HG03558 (cell line): ENCODE measurements around the gene APPL2.

Experiments
- ATAC-seq: cut with Tn5 transposase; IDR thresholded peaks from one replicate; pipeline ENCODE4 v1.9.1; 2021; ENCODE audit warnings: moderate number of reproducible peaks; ENCODE audit not compliant: unreplicated experiment; ENCODE audit errors: extremely low read depth

The APPL2 gene, protein sequence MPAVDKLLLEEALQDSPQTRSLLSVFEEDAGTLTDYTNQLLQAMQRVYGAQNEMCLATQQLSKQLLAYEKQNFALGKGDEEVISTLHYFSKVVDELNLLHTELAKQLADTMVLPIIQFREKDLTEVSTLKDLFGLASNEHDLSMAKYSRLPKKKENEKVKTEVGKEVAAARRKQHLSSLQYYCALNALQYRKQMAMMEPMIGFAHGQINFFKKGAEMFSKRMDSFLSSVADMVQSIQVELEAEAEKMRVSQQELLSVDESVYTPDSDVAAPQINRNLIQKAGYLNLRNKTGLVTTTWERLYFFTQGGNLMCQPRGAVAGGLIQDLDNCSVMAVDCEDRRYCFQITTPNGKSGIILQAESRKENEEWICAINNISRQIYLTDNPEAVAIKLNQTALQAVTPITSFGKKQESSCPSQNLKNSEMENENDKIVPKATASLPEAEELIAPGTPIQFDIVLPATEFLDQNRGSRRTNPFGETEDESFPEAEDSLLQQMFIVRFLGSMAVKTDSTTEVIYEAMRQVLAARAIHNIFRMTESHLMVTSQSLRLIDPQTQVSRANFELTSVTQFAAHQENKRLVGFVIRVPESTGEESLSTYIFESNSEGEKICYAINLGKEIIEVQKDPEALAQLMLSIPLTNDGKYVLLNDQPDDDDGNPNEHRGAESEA

DNA sequence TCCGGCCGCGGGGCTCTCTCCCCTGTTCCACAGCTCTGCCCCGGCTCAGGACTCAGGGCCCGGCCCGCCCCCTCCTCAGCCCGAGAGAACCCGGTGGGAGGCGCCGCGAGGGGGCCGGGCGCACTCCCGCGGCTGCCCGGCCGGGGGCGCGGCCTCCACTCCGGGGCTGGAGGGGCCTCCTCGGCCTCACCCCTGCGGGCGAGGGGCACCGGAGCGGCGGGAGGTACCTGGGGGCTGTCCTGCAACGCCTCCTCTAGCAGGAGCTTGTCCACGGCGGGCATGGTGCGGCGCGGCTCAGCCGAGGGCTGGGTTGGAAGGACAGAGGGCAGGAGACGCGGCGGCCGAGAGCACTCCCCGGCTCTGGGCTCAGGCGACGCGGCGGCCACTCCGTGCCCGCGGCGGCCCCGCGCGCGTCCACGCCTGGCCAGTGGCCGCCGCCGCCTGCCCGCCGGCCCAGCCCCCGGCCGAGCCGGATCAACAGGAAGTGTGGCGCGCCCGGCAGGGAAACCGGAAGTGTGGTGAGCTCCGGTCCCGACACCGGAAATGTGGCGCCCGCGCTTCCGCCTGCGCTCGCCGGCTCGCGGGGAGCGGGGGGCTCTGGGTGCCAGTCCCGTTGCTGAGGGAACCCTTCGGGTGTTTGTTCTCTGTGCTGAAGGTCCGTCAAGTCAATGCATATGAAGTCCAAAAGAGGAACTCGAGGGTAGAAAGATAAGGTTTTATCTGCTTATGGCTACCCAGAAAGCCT is at the start of gene APPL2:
Gene APPL2, minus strand, starts transcription at position 443 of the 745 bp plus-strand sequence. Its CDS starts 162 bp downstream, at position 281.
- peak; percentile 35 for ATAC-seq

DNA sequence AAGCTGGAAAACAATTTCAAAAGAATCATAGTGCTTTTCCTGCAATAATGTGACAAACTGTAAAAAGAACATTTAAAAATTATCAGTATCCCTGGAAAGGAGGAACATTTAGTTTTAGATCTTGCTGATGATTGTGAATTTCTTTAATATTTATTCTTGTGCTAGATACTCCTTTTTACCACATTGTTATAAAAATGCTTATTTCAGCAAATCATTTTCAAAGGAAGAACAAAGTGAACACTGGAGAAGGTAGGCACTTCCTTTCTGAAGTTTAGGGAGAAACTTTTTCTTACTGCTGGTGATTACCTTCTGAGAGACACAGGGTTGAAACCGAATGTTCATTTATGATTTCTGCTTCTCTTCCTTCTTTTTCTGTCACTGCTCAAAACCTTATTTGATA is 49.4 kb upstream of the APPL2 start:
- ATAC-seq, result no peak

DNA sequence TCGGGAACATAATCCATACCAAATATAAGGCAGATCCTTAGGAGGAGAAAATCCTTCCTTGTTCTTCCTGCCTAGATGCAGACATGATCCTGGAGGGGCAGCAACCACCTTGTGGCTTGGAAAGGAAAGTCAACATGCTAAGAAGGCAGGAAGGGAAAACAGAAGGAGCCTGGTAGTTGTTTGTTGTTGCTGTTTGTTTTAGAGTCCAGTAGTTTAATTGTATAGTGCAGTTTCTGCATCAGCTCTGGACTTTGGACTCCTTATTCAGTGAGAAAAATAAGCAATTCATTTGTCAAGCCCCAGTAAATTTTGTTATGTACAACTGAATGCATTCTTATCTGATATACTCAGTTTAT is 45.7 kb upstream of the APPL2 start:
- no peak for ATAC-seq

DNA sequence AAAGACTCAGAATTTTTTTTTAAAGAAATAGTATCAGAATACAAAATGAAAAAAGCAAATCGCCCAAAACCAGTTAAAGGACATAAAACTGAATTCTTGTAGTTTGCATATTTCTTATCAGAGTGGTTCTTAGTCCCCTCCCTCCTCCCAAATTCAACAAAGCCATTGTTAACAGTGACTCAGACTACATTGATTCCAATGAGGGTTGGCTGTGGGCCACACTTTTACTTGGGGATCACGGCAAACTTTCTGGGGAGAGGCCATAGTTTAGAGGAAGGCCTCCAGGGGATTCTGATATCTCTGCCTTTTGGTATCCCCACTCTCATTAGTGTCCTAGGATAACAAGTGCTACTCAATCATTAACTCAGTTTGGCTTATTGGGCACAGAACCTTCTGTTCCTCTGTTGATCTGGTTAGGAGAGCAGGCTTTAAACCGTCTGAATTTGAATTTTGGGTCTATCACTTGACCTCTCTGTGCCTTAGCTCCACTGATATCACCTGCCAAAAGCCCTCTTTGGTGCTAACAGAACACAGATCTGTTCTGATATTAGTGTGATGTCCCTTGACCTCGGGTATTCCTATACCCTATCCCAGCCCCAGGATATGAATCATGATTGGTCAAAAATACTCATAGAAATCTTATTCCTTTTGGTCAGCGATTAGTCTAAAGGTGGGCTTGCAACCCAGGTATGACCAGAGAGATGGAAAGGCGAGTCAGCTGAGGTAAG is 45.2 kb upstream of the APPL2 start:
- ATAC-seq, result no peak

DNA sequence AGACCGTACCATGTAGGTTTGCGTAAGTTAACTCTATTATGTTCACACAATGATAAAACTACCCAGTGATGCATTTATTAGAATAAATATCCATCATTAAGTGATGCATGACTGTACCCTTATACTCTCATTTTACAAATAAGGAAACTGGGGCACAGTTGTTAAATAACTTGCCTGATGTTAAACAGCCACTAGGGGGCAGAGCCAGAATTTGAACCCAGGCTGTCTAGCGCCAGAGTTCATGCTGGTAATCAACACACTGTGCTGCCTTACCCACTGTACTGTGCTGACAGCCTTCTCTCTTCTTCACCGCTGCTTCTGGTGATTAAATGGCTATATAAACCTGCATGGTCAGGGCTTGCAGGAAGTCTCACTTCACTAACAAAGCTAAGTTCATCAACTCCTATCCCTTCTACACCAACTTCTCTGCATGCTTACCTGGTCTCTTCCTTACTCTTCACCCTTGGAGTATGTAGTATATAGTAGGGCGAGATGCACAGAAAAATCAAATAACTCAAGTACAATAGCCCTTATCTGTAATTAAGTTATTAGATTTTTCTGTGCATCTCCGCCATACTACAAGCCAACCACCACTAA is 43.6 kb upstream of the APPL2 start:
- ATAC-seq, result no peak

DNA sequence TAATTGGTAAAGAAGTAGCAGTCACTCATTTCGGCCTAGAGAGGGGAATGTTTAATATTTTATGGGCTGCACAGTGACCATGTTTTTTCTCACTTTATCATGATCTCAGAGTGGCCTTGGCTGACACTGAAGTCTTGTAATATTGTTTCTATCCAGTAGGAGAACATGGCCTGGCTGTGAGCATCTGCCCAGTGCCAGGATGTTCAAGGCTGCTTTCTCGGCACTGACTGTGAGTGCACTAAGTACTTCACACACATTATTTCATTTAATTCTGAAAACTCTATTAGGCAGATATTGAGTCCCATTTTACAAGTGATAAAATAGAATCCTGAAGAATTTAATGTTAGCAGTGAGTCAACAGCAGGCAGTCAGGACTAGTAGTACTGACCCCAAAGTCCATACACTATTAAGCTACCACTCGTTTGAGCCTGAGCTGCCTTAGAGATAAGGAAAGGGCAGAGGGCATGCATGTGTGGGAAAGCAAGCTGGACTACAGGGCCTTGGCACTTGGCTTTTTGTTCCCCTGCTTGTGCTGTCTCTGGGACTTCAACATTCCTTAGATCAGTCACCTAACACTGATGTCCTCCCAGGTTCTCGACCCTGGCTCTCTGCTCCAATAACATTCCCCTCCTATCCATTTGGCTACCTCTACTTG is 42.2 kb upstream of the APPL2 start:
- ATAC-seq, result no peak

DNA sequence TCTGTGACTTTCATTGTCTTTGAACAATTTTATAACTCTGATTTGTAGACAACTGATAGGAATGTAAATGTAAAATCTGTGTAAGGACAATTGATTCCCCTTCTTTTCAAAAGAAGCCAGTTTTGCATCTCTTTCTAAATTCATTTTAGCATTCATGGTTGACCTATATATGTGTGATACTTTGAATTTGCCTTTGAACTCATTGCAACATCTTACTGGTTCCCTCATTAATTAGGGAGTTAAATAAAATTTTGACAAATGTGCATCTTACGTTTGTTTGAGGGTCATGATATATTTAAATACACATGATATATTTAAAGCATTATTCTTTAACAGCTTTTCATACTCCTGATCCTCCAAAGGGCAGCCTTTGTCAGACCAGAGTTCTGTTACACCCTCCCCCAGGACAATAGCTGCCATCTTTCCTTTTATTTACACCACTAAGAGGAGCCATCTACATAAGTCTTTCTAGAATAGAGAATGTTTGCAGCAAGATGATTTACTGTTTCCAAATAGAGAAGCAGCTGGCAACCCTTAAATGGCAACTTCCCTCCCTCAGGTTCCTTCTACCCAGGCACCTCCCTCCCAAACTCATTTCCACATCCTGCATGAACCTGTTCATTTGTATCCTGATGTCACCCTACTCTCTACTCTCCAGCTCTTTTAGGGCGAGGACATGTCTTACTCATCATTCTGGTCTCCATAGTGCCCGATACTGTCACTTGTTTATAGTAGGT is 40.2 kb upstream of the APPL2 start:
- ATAC-seq, result no peak

DNA sequence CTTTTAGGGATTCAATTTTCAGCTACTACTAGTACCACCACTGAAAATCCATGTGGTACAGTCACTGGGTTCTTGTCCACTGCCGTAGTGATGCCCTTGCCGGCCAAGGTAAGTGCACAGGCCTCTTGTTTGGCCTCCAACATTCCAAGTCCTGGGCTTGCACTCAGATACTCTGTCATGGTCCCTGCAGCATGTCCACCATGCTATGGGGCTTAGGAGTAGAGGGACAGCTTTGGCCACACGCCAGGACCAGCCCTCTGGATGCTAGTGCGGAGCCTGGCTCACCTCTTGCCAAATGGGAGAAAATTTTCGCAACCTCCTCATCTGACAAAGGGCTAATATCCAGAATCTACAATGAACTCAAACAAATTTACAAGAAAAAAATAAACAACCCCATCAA is 38.6 kb upstream of the APPL2 start:
- no peak for ATAC-seq

DNA sequence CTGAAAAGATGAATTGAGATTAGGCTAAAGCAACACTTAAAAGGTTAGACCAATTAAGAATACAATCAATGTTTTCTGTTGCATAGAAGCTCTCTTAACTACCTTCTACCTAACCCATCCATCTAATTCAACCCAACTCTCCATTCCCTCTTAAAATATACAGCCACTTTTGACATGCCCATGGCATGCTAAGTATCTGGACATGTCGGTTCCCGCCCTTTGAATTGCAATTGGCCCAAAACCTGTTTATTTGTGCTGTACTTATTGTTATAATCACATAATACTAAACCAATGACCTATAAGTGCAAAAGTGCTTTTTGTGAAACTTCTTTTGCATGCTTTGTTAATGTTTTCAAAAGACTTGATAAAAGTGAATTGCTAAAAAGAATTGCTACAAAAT is 37.6 kb upstream of the APPL2 start:
- no peak for ATAC-seq

DNA sequence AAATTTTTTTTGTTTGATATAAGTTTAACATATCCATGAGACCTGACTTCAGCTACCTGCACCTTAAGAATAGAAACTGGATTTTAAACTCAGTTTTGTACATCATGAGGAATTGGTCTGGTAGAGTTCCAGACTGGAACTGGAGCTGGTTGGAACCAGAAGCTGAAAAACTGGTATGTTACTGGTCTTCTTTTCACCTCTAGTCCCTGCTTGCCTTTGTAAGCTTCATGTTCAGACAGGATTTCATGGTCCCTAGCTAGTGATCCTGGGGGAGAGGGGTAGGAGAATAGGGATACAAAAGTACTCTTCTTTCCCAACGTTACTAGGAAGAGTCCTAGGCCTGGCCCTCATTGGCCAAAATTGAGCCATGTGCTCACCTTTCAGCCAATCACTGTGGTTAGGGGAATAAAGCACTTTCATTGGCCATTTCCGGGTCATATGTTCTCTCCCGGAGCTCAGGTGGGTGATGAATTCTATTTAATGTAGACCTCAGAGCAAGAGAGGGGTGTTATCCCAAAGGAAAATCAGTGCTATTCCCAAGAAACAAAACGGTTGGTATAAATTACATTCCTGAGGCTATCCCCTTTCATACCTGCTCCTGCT is 36.9 kb upstream of the APPL2 start:
- ATAC-seq, result no peak

DNA sequence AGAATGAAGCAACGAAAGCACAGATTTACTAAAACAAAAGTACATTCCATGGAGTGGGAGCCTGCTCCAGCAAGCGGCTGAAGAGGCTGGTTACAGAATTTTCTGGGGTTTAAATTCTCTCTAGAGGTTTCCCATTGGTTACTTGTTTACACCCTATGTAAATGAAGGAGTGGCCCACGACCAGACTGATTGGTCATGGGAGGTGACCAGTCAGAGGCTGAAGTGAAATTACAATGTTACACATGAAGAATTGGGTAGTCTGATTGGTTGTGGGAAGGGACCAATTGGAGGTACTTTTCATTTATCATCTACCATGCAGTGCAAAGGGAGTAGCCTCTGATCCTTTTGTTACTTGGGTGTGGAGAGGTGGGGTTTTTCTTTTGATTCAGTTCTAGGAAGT is 36.2 kb upstream of the APPL2 start:
- no peak for ATAC-seq

DNA sequence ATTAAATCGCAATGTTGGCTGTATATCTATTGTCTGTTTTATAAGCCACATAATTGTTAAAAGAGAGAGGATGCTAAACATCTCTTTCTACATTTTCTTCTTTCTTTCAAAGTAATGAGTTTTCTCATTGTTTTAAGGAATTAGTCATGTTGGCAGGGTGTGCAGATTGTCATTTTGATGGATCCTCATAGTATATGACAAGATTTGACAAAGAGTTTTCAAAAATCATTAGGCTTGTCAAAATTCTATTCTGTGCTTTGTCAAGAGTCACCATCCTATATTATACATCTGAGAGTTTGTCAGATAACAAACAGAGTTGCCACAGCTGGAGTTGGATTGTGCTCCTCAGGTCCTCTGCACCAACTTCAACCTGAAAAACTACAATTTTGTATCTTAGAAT is 35.4 kb upstream of the APPL2 start:
- ATAC-seq, result no peak

DNA sequence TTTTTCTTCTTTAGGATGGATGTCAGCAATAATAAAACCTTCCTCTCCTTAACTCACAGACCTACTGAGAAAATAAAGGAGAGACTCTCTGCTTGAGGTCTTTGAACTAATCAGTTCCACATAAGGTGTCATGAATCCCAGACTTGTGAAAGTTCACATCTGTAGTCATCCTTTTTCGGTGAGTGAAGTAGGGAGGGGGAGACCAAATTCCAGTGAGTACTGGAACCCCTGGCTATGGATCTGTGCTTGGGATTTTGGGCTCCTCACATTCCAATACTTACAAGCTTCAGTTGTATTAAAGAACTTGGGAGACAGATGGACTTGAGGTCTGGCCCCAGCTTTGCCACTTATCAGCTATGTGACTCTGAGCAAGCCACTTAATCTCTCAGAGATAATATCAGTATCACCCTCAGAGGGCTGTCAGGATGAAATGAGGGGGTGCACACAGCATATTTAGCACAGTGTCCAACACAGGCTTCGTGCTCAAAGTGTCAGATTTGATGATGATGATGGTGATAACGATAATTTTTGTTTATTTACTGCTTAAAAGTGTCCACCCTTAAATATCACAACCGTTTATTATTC is 34.8 kb upstream of the APPL2 start:
- ATAC-seq, result no peak

DNA sequence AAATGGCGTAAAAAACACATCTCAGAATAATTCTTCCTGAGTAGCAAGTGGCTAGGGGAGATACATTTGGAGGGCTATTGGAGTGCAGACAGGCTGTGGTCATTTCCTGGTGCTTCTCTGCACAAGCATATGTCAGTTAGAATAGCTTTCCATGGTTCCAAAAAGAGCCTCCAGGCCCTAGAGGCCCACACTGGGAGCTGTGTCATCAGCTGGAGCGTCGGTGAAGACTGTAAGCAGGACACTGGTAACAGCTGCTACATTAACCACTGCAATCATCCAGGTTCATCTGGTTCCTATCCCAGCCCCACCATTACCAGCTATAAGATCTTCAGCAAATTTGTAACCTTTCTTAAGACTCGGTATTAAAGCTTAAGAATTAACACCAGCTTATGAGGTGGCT is 31.7 kb upstream of the APPL2 start:
- no peak for ATAC-seq

DNA sequence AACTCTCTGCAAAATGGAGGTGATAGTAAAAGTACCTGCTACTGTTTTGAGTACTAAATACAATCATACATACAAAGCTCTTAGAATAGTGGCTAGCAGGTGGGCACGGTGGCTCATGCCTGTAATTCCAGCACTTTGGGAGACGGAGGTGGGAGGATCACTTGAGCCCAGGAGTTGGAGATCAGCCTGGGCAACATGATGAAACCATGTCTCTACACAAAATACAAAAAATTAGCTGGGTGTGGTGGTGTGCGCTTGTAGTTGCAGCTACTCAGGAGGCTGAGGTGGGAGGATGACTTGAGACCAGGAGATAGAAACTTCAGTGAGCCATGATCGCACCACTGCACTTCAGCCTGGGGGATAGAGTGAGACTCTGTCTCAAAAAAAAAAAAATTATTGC is 28.8 kb upstream of the APPL2 start:
- no peak for ATAC-seq

DNA sequence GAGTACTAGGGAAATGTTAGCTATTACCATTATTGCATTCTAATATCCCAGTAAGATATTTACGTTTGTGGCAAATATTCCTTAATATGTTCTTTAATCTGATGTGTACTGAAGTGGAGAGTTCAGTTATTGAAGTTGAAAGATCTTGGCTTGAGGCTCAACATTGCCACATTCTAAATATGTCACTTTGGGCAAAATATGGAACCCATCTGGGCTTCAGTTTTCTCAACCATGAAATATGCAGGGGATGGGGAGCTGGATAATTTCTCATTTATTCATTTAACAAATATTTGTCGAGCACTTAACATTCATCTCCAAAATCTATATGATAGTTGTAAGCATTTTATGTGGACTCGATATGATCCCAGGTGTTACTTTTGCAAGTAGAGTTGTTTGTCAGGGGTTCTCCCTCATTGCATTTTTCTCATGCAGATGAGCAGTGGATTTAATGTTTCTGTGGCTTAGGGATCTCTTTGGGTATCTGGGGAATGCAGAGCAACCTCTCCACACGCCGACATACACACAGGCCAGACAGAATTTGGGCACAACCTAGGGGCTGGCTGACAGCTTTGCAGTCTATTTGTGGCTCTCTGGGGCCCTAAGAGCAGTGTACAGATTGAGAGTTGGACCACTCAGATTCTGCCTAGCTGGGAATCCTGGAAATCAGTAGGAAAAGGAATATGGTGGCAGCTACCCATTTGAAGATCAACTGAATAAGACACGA is 26.6 kb upstream of the APPL2 start:
- ATAC-seq, result no peak

DNA sequence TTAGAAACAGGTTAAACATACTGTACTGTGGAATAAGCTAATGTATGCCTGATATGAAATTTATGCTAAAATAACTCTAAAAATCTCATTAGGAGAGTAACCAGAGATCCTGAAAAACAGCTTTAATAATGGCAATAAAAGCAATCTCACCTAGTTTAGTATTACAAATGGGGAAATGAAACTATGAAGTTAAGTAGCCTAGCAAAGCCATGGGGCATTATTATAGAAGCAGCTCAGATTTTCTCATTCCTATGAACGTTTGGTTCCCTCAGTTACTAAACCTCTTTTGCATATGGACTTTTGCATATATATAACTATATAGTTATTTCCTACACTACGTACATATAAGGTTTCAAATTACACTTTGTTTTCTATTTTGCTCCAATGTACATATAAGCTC is 25.0 kb upstream of the APPL2 start:
- ATAC-seq, result no peak

DNA sequence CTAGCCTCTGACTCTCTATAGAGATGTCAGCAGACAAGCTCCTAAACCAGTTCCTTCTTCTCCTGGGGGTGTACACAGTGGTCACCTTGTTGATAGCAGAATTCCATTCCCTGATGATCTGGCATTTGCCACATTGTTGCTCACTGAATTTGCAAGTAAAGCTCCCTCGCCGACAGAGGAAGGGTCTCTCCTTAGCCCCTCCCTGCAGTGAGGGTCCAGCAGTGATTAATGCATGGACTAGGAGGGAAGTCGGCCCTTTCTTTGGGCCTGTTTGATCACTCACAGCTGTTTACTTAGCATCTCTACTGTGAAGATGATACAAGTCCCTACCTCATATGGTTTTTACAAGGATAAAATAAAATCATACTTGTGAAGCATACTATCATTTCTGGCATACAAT is 23.3 kb upstream of the APPL2 start:
- no peak for ATAC-seq
